ENCODE data around the gene PPP1R37.

The PPP1R37 gene

DNA sequence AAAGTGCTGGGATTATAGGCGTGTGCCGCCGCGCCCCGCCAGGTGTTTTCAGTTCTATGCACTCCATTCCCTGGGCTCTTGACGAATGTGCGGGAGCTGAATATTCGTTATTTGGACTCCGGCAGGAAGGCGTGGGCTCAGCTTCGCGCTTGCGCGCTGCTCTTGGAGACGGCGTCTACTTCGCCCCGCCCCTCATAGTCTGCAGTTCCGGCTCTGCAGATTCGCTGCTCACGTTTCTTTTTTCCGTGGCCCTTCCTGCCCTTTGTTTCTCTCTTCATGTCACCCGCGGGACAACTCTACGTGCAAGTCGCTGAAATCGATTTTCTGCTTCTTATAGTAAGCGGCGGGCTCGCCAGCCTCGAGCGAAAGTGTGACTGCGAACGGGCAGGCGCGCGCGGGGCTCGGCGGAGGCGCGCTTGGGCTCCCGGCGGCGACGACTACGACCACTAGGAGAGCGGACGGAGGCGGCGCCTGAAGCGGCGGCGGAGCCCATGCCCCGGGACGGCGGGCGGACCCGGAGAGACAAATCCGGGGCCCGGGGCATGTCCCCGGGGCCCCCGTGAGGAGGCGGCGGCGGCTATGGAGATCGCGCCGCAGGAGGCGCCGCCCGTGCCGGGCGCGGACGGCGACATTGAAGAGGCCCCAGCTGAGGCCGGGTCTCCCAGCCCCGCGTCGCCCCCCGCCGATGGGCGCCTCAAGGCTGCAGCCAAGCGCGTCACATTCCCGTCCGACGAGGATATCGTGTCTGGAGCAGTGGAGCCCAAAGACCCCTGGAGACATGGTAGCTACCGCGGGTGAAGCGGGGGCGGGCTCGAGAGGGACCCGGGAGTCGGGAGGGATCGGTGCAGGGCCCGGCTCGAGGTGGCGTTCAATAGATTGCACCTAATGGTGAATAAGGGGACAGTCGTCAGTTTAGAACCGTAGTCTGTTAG lies at the start of gene PPP1R37:
Gene PPP1R37 (plus strand): TSS at position 433 of the 932 bp plus-strand sequence. CDS start 147 bp downstream, at position 580.
- intact Hi-C loops (cut with DNase I), result loop anchor here (5.0 kb wide), 1 partner anchor 84 kb away; the partner anchor contains the start of genes BLOC1S3 and TRAPPC6A
- peak; percentile 85 to 97 (median 94) for DNase-seq

- intact Hi-C loops (cut with DNase I), result no loop called here
- DNase-seq, result peak; percentile 68 to 96 (median 90)
These were observed 47.2 kb upstream of the PPP1R37 start for GRCh38 chr19:45045671-45046353.

DNA sequence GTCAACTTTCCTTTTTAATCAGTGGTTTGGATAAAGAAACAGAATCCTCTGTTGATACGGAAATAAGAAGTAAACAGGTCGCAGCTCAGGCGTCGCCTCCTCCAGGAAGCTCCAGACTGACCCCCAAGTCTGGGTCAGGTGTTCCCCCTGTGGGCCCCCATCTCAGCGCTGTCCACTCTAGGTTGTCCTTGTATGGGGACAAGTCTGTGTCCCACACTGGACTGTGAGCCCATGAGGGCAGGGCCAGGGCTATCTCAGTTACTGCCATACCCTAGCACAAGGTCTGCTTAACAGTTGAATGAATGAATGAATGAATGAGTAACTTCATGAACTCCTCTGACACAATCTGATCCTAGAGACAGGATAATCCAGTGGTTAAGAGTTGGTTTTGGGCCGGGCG lies 46.6 kb upstream of the PPP1R37 start:
- peak in 1 of 42 donors; percentile 40 for DNase-seq
- intact Hi-C loops (cut with DNase I), result no loop called here

- DNase-seq, result no peak
- intact Hi-C loops (cut with DNase I), result no loop called here
These were observed 45.7 kb upstream of the PPP1R37 start for GRCh38 chr19:45047188-45047797.

DNA sequence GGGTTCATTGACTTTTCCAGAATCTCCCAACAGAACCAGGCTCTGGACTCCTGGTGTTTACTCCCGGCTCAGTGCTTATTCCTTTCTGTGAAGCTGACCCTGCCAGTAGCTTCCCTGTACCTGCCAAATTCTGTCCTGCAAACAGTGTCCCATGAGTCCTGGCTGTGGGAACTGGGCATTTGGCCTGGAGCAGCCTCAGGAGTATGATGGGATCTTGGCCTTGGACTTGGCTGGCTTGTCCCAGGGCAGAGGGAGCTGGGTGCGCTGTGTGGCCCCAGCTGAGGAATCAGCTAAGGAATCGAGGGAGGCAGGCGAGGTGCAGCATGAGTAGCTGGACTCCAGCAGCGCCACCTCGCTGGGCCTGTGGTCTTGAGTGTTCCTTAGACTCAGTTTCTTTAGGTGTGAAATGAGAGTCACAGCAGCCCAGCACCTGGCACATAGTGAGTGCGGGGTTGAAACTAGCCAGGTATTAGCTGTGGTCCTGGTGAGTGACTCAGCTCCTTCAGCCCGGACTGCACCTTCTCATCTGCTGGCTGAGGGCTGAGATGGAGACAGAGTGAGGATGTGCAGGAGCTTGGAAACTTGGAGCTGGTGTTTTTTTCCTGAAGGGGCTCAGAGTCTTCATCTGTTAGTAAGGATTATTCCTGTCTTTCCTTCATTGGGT lies 43.8 kb upstream of the PPP1R37 start:
- peak in 23 of 42 donors; percentile 16 to 69 (median 35) for DNase-seq
- intact Hi-C loops (cut with DNase I), result no loop called here

DNA sequence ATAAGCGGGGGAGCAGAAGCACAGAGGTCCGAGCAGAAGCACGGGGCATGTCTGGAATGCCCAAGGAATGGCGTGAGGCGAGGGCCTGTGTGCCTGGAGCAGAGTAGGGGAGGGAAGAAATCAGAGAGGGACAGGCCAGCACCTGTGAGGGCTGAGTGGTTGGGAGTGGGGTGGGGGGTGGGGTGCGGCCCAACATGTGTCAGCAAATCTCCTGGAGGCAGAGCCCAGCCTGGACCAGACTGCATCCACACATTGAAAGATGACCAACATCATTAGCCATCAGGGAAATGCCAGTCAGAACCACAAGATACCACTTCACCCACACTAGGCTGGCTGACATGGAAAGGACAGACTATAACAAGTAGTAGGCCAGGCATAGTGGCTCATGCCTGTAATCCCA lies 42.9 kb upstream of the PPP1R37 start:
- DNase-seq, result no peak
- intact Hi-C loops (cut with DNase I), result loop anchor here (10.0 kb wide), 1 partner anchor 145 kb away; the partner anchor contains the start of gene APOE

DNA sequence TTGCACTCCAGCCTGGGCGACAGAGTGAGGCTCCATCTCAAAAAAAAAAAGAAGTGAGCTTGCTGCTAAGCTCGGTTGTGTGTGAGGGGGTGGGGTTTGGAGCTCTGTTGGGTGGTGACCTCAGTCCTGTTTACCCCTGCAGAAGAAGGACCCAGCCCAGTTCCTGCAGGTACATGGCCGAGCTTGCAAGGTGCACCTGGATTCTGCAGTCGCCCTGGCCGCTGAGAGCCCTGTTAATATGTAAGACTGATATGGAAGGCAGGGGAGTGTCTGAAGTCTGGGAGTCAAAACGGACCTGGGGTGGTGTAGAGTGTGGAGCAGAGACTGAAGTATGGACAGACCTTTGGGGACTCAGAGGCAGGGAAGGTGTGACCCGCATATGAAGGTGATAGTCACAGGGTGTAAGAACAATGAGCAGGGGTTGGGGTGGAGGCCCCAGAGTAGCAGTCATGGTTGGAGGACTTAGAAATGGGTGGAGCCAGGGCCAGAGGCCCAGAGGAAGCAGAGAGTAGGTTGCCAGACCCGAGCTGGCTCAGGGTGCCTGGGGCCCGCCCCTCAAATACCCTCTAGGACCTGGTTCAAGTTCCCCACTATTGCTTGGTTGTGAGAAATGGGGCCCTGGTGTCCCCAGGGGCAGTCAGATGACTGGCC lies 40.9 kb upstream of the PPP1R37 start:
- intact Hi-C loops (cut with DNase I), result loop anchor here (10.0 kb wide), 1 partner anchor 147 kb away; the partner anchor contains the start of gene APOE
- DNase-seq, result no peak

- no peak for DNase-seq
- intact Hi-C loops (cut with DNase I), result loop anchor here (5.0 to 10.0 kb wide), 2 partner anchors 40 to 152 kb away; partner anchors contain the start of gene APOE
These were observed 36.1 kb upstream of the PPP1R37 start for GRCh38 chr19:45056831-45057230.

DNA sequence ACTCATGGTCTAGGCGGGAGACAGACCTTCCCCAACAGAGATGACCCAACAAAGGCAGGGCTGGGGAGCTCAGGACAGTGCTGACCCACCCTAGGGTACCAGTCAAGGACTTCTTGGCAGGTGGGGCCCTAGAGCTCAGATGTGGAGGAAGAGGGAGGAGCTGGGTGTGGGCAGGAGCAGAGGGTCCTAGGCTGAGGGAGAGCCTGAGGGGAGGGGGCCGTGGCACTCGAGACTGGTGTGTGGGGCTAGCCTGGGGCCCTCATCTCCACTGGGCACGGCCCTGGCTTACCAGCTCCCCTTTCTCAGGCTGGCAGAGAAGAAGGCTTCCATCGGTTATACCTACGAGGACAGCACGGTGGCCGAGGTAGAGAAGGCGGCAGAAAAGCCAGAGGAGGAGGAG lies 35.5 kb upstream of the PPP1R37 start:
- no peak for DNase-seq
- intact Hi-C loops (cut with DNase I), result loop anchor here (5.0 to 10.0 kb wide), 2 partner anchors 40 to 153 kb away; partner anchors contain the start of gene APOE

DNA sequence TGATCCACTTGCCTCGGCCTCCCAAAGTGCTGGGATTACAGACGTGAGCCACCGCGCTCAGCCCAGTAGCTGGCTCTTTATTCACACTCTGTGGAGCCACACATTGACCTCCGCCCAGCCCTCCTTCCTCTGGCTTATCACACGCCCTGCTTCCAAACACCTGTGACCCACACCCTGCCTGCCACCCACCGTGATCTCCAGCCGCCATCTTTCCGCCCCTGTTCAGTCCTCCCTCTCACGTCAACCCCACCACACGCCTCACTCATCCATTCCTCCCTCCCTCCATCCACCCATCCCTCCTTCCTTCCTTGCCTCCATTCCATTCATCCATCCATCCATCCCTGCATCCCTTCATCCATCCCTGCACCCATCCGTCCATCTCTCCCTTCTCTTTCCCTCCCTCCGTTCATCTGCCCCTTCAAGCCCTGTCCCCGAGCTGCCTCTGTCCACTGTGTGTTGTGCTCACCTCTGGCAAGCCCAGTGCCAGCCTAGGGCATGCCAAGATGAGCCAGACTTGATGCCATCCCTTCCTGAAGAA lies 34.3 kb upstream of the PPP1R37 start:
- intact Hi-C loops (cut with DNase I), result loop anchor here (5.0 to 10.0 kb wide), 2 partner anchors 41 to 154 kb away; partner anchors contain the start of gene APOE
- DNase-seq, result no peak

GRCh38 chr19:45059258-45059965 lies 33.6 kb upstream of the PPP1R37 start:
- DNase-seq, result peak; percentile 42 to 95 (median 87)
- intact Hi-C loops (cut with DNase I), result loop anchor here (5.0 to 10.0 kb wide), 2 partner anchors 42 to 155 kb away; partner anchors contain the start of gene APOE

DNA sequence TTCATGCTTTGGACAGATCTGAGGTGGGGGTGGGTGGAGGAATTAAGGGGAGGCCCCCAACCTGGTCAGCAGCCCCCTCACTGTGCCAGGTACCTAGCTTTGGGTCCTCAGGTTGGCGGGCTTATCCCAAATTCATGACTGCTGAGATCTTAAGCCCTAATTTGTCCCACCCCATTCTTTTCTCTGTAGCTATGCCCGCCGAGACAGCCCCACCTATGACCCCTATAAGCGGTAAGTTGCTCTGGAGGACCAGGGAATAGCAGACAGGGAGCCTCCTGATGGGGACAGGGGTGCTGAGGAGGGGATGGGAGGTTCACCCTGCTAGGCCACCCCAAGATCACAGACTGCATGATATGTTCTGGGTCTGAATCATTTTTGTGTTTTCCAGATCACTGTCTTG lies 31.0 kb upstream of the PPP1R37 start:
- DNase-seq, result no peak
- intact Hi-C loops (cut with DNase I), result no loop called here

GRCh38 chr19:45063851-45064801 lies 28.9 kb upstream of the PPP1R37 start:
- DNase-seq, result no peak
- intact Hi-C loops (cut with DNase I), result no loop called here

- intact Hi-C loops (cut with DNase I), result no loop called here
- no peak for DNase-seq
These were observed 25.9 kb upstream of the PPP1R37 start for GRCh38 chr19:45066921-45067661.

GRCh38 chr19:45068041-45068440 lies 24.9 kb upstream of the PPP1R37 start:
- intact Hi-C loops (cut with DNase I), result no loop called here
- DNase-seq, result no peak

Data from head of caudate nucleus (tissue), 42 donors.